Measurements from ENCODE around the gene ZNF783.
"Not testable (repeated sequence)": the region's sequence is repeated elsewhere in the genome, so short reads cannot be mapped to it uniquely, and the experiment has no call there.

ZNF783 gene

GRCh38 chr7:149261829-149262617 is at the start of gene ZNF783:
Gene ZNF783 (plus strand): TSS chr7:149262196. CDS start chr7:149262334, 138 bp downstream.
- DNase-seq: peak; percentile 86 to 90

DNA sequence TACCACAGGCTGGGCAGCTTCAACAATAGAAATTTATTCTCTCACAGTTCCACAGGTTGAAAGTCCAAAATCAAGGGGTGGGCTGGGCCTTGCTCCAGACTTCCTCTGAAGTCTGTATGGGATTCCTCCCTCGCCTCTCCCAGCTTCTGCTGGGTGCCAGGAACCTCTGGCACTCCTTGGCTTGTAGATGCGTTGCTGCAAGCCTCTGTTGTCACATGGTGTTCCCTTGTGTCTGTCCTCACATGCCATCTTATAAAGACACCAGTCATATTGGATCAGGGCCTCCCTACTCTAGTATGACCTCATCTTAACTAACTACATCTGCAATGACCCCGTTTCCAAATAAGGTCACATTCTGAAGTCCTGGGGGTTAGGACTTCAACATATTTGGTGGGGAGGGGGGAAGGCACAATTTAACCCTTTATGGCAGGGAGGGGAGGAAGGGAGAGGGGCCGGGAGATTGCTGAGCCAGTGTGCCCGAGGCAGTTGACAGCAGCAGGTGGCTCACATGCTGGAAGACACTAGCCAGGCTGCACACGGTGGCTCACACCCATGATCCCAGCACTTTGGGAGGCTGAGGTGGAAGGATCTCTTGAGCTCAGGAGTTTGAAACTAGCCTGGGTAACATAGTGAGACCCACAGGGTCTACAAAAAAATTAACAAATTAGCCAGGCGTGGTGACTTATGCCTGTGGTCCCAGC is 47.8 kb upstream of the ZNF783 start:
- DNase-seq: no peak

GRCh38 chr7:149216402-149216801 is 45.6 kb upstream of the ZNF783 start:
- no peak for DNase-seq

DNA sequence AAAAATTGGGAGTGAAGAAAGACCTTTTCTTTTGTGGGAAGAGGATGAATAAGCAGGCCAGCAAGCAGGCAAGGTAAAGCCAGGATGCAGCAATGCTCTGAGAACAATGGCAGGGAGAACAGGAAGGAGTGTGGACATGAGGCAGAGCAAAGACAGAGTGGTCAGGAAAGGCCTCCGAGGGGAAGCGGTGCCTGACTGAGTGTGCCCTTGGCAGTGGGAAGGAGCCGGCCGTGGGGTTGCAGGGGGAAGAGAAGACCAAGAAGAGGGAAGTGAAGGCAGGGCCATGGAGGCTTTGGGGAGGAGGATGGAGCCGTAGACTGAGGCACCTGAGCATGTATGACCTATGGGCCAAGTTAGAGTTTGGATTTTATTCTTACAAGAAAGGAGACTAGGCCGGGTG is 44.4 kb upstream of the ZNF783 start:
- no peak for DNase-seq

- no peak for DNase-seq
These were observed 43.3 kb upstream of the ZNF783 start for GRCh38 chr7:149218469-149219420.

GRCh38 chr7:149220534-149220933 is 41.5 kb upstream of the ZNF783 start:
- no peak for DNase-seq

- DNase-seq: no peak
These were observed 38.8 kb upstream of the ZNF783 start for GRCh38 chr7:149223176-149223575.

- DNase-seq: no peak
These were observed 38.2 kb upstream of the ZNF783 start for GRCh38 chr7:149223761-149224160.

DNA sequence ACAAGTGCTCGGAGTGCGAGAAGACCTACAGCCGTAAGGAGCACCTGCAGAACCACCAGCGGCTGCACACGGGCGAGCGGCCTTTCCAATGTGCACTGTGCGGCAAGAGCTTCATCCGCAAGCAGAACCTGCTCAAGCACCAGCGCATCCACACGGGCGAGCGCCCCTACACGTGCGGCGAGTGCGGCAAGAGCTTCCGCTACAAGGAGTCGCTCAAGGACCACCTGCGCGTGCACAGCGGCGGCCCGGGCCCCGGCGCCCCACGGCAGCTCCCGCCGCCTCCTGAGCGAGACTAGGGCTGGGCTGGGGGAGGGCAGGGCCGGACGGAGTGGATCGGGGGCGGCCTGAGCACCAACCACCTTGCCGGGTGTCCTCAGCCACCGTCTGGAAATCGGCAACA is 37.6 kb upstream of the ZNF783 start:
- DNase-seq: no peak

- DNase-seq: no peak
These were observed 36.9 kb upstream of the ZNF783 start for GRCh38 chr7:149225106-149225505.

- DNase-seq: no peak
These were observed 36.3 kb upstream of the ZNF783 start for GRCh38 chr7:149225656-149226055.

DNA sequence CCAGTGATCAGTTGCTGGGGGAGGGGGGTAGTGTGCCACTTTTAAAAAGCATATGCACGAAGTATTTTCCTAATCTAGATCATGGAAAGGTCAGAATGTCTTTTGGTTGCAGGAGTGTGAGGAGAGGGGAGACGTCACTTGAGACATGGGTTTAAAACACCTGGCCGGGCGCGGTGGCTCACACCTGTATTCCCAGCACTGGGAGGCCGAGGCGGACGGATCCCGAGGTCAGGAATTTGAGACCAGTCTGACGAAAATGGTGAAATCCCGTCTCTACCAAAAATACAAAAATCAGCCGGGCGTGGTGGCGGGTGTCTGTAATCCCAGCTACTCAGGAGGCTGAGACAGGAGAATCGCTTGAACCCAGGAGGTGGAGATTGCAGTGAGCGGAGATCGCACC is 35.6 kb upstream of the ZNF783 start:
- DNase-seq: not testable (repeated sequence)

- DNase-seq: no peak
These were observed 35.0 kb upstream of the ZNF783 start for GRCh38 chr7:149226840-149227494.

- no peak for DNase-seq
These were observed 33.0 kb upstream of the ZNF783 start for GRCh38 chr7:149228831-149229471.

DNA sequence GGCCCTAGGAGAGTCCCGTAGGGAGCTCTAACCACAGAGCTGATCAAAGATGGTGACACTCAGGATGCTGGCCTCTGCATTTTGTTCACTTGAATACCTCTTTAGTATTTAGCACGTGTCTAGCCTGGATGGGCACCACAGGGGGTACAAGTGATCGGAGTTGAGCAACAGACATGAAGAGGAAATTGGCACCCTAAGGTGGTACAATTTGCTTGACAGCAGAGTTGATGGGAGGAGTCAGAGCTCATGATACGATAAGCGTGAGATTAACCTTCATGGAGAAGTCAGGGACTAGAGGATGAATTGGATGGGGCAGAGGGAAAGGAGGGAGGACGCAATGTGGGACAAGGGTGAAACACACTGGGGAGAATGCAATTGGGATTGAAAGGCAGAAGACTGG is 32.5 kb upstream of the ZNF783 start:
- DNase-seq: no peak

GRCh38 chr7:149232362-149232761 is 29.6 kb upstream of the ZNF783 start:
- DNase-seq: no peak

DNA sequence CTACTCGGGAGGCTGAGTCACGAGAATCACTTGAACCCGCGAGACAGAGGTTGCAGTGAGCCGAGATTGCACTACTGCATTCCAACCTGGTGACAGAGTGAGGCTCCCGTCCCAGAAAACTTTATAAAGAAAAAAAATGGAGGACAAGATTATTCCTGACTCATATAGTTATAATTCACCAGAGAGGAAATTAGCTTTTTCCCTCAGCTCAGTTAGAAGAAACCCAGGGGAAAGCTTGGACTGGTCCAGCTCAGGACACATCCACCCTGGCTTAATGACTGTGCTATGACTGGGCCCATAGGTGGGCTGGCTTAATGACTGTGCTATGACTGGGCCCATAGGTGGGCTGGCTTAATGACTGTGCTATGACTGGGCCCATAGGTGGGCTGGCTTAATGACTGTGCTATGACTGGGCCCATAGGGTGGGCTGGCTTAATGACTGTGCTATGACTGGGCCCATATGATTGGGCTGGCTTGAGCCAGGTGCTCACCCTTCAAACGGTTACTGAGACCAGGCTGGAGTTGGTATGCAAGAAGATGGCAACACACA is 28.3 kb upstream of the ZNF783 start:
- not testable (repeated sequence) for DNase-seq

DNA sequence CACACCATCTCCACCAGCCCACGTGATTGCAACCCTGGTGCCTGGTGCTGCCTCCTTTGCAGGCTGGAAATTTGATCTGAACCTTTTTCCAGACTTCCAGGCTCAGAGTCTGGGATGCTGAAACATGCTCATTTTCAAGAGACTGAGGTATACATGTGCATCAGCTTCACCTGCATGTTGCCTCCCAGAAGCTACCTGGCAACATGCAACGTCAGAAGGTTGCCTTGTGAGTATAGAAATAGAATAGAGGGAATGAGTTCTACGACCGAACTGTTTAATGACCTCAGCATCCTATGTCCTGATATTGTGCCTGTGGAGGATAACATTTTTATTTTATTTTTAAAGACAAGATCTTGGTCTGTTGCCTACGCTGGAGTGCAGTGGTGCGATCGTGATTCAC is 24.5 kb upstream of the ZNF783 start:
- no peak for DNase-seq

DNA sequence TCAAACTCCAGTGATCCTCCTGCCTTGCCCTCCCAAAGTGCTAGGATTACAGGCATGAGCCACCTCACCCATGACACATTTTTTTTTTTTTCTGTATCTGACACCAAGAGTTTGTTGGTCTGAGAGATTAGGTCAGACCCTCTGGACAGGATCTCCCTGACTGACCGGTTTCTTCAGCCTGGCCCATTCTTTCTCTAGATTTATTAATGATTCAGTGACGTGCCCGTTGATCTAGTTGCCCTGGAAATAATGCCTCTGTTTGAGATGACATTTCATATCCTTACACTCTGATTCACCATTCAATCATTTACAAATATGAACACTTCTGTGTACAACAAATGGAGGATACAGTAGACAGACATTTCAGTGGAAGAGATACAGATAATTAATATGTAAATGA is 23.9 kb upstream of the ZNF783 start:
- no peak for DNase-seq

DNA sequence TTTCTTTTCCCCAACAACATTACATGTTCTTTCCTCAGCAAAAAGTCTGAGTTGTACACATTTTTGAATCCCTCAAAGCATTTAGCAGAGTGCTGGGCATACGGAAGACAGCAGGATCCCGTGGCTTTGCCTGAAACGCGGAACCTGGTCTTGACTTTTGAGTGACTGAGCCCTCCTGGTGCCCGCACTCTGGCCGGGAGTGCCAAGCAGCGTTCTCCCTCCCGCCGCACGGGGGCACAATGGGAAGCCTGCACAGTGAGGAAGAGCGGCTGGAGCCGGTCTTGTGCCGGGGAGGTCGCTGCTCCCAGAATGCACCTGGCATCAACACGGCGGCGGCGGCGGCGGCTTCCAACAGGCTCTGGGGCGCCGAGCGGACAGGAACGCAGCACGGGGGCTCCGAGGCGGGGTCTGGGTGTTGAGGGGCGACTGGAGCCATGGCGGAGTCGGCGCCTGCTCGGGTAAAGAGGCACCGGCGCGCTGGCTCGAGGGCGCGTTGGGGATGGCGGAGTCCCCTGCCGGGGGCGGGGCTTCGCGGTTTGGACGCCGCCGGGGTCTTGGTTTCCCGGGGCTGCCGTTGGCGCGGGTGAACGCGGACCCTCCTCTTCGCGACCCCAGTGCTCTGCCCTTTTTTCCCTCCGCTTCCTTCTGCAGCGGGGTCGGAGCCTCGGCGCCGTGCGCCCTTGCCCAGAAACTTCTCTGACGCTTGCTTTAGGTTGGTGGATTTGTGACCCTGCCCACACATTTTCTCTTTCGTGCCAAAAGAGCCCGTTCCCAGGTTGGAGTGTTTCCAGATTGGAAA is 22.5 kb upstream of the ZNF783 start, which contains the start of gene ZNF212:
Gene ZNF212 (plus strand): TSS at position 307 of the 799 bp plus-strand sequence. CDS start 128 bp downstream, at position 435.
- peak; percentile 86 to 89 for DNase-seq

DNA sequence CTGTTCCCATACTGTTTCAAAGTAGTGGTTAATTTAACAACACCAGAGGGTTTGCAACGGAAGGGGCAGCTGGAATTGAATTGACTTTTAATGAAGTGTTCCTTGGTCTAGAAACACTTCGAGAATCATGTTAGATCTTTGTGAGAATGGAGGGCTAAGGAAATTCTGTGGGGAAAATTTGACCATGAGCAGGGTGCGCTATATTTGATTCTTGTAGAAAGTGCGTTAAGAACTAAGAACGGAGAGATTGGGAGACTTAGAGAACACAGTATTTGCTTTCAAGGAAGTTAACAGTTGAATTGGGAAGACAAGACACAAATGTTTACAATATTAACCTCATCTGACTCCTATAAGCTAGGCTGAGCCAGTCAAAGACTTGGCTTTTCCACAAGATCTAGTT is 21.4 kb upstream of the ZNF783 start:
- no peak for DNase-seq
